Vein endothelial cell (primary cell): Measurements from ENCODE around the gene POU5F1. TPM values are rescaled to one million over a fixed set of nuclear protein-coding genes. Genes with fewer than 3 reads are reported as not detected.

ENCODE experiments used
- small RNA-seq: library from RNA; depleted of rRNA; stranded (forward); fragments of <200 nt; gene quantifications from one replicate; pipeline ENCODE3, GENCODE V24; 2012
- total RNA-seq: library from RNA; depleted of rRNA; stranded (reverse); fragments of >200 nt; gene quantifications from 2 replicates; pipeline ENCODE4 v1.2.3, GENCODE V29; 2012

Gene POU5F1
- total RNA-seq: not detected in 2 replicates

GRCh38 chr6:31170600-31170881 is at the start of gene POU5F1:
POU5F1 (minus strand) TSS chr6:31170682; CDS start chr6:31170620, 62 bp downstream.

DNA sequence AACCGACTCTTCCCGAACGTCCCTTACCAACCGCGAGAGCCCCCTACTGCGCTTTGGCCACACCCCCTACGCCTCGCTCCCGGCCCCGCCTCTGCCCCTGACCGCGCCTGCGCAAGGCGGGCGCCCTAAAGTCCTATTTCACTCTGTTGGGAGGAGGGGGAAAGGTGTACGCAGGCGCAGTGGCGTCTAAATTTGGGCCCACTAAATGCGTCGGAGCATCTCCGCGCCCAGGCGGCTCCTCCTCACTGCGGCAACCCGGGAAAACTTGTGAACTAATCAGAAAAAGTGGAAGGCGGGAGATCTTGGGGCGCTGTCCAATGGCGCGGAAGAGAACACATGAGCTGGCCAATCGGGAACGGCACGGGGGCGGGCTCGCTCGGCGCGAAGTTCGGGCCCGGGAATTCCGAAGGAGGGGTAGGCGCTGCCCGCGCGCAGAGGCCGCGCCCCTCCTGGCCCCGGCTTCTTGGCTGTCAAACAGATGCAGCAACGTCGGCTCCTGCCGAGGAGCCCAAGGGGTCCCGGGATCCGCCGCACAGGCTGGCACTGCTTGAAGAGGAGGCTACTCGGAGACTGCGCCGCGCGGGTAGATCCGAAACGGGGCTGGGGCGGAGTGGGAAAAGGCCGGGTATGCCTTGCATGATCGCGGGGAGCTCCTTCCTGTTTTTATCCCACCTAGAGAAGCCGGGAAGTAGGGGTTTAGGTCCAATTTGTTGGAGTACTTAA is 12.2 kb downstream of the POU5F1 start, which contains the start of gene TCF19:
Gene TCF19 (plus strand): TSS at position 450 of the 723 bp plus-strand sequence. CDS start 881 bp downstream, outside the sequence.

GRCh38 chr6:31157513-31158139 is 12.9 kb downstream of the POU5F1 start, which contains the start of gene CCHCR1:
CCHCR1 (minus strand) TSS chr6:31157802; CDS start chr6:31157600, 202 bp downstream.

GRCh38 chr6:31138982-31139381 is 31.5 kb downstream of the POU5F1 start, which contains the start of gene PSORS1C2:
PSORS1C2 (minus strand) TSS chr6:31139066; CDS start chr6:31139026, 40 bp downstream.

DNA sequence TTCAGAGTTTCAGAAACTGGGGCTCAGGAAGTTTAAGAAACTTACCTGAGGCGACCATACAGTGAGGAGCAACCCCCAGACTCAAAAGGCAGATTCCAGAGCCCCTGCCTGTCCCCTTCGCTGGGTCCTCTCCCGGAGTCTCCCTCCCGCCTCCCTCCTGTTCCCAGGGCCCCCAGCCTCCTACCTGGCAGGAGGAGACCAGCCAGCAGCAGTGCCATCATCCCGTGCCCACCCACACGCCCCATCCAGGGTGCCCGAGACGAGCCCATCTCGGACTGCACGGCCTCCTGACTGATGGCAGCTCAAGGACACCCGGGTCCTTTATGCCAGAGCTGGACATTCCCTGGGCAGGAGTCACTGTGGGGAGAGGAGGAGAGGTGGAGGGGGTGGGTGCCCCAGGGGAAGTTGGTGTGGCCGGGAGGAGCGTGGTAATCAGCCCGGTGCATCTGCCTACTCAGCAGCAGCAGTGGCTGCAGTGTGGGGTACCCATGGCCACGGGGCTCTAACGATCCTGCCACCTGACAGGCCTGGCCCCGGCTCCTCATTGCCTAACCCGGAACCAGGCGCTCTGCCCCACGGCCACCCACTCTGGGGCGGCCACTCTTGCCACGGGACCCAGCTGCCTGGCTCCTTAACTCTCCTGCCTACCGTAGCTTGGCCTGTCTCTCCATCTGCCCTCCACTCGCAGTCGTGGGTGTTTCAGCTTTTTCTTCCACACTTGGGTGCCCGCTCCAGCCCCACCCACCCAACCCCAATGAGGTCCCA is 50.1 kb downstream of the POU5F1 start, which contains the start of gene CDSN:
Gene CDSN (minus strand): TSS at position 296 of the 765 bp plus-strand sequence. CDS start 27 bp downstream, at position 269.

GRCh38 chr6:31114541-31114878 is 56.0 kb downstream of the POU5F1 start, which contains the start of gene PSORS1C1:
PSORS1C1 (plus strand) TSS chr6:31114800; CDS start chr6:31129633, 14,833 bp downstream.

Small RNA genes lying within 50 kb of the gene (small RNA-seq; reads per million reads assigned to genes)
- not detected for gene POLR2LP1

Other genes with a start within 250 kb of the POU5F1 start
- not detected in 2 replicates for gene SFTA2, start 238.5 kb downstream of the POU5F1 start, total RNA-seq
- gene MUCL3, start 229.7 kb downstream of the POU5F1 start, total RNA-seq: not detected in 2 replicates
- gene MUC21, start 187.0 kb downstream of the POU5F1 start, total RNA-seq: not detected in 2 replicates
- not detected in 2 replicates for gene MUC22, start 160.2 kb downstream of the POU5F1 start, total RNA-seq
- gene C6orf15, start 58.1 kb downstream of the POU5F1 start, total RNA-seq: 0.33 TPM in 1 of 2 replicates, not detected in the other
- 4.0 and 8.5 TPM in 2 replicates for gene PSORS1C1, start 55.9 kb downstream of the POU5F1 start, total RNA-seq
- under 0.01 TPM in 1 of 2 replicates, not detected in the other for gene CDSN, start 50.2 kb downstream of the POU5F1 start, total RNA-seq
- not detected in 2 replicates for gene PSORS1C2, start 31.6 kb downstream of the POU5F1 start, total RNA-seq
- 9.6 and 13.4 TPM in 2 replicates for gene CCHCR1, start 12.9 kb downstream of the POU5F1 start, total RNA-seq
- 10.8 and 19.0 TPM in 2 replicates for gene TCF19, start 12.1 kb downstream of the POU5F1 start, total RNA-seq
- 49.3 and 67.3 TPM in 2 replicates for gene HLA-C, start 101.4 kb upstream of the POU5F1 start, total RNA-seq
- 74.5 and 143 TPM in 2 replicates for gene HLA-B, start 186.5 kb upstream of the POU5F1 start, total RNA-seq
- 29.7 and 47.9 TPM in 2 replicates for gene MICA, start 232.9 kb upstream of the POU5F1 start, total RNA-seq